GM12874 (cell line): ENCODE measurements around the gene EXT2.

Source experiments
- CTCF ChIP-seq: IDR thresholded peaks from 2 replicates; pipeline ENCODE4 v1.5.1; 2011; ENCODE audit warnings: low read depth, mild to moderate bottlenecking, control low read depth, low read length, moderate library complexity; ENCODE audit not compliant: insufficient read depth

The EXT2 gene

GRCh38 chr11:44072757-44073658 is 22.5 kb upstream of the EXT2 start:
- no peak for TF ChIP-seq CTCF

GRCh38 chr11:44078794-44079193 is 16.7 kb upstream of the EXT2 start:
- TF ChIP-seq CTCF = no peak

GRCh38 chr11:44079376-44079775 is 16.1 kb upstream of the EXT2 start:
- TF ChIP-seq CTCF = no peak

GRCh38 chr11:44080951-44081350 is 14.5 kb upstream of the EXT2 start:
- TF ChIP-seq CTCF = no peak

- TF ChIP-seq CTCF = no peak
Observed at GRCh38 chr11:44082645-44083044, 12.8 kb upstream of the EXT2 start.

GRCh38 chr11:44083433-44083832 is 12.0 kb upstream of the EXT2 start:
- no peak for TF ChIP-seq CTCF

- TF ChIP-seq CTCF = no peak
Observed at GRCh38 chr11:44083906-44084305, 11.6 kb upstream of the EXT2 start.
